Bone marrow (tissue), 2 donors: Measurements from ENCODE around the gene KLF18.
"Not testable (repeated sequence)": the region's sequence is repeated elsewhere in the genome, so short reads cannot be mapped to it uniquely, and the experiment has no call there.

Experiments
- DNase-seq, 2 donors: peaks; one replicate each; lab custom pipeline; 2025; lab: John Stamatoyannopoulos, UW

KLF18 gene

DNA sequence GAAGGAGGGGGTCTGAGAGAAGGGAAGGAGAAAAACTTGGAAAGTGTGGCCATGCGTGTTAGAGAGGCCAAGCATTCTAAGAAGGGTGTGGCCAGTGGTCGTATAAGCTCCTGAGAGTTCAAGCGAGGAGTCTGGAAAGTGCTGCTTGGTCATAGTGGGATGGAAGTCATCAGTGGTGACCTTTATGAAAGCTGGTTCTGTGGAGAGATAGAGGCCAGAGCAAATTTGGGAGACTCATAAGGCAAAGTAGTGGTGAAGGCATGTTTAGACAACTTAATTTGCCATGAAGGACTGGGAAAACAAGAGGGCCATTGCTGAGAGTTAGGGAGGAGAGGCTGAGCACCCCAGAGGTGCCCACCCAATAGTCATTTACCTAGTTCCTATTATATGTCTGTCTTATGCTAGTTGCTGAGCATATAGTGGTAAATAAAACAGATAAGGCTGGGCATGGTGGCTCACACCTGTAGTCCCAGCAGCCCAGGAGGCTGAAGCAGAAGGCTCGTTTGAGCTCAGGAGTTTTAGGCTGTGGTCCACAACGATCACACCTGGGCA lies 21.0 kb downstream of the KLF18 start:
- no peak for DNase-seq

DNA sequence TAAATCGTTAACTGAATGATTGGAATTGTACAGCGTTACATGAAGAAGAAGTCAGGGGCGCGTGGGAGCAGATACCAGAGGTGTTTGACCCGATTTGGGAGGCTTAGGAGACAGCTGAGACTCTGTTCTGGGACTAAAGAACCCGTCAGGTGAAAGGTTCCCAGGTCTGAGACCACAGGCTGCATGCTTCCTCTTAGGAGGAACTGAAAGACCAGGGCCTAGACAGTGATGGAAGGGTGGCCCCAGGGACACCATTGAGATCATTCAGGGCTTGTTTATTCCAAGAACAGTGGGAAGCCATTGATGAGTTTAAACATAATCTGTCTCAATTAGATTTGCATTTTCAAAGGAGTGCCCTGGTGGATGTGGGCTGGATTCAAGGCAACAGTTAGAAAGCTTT lies 21.9 kb downstream of the KLF18 start:
- no peak for DNase-seq

GRCh38 chr1:44118682-44119081 lies 22.7 kb downstream of the KLF18 start, which contains the start of gene KLF17:
Gene KLF17, plus strand, starts transcription at chr1:44118821. Its CDS starts 87 bp downstream, at chr1:44118908.
- DNase-seq: no peak

DNA sequence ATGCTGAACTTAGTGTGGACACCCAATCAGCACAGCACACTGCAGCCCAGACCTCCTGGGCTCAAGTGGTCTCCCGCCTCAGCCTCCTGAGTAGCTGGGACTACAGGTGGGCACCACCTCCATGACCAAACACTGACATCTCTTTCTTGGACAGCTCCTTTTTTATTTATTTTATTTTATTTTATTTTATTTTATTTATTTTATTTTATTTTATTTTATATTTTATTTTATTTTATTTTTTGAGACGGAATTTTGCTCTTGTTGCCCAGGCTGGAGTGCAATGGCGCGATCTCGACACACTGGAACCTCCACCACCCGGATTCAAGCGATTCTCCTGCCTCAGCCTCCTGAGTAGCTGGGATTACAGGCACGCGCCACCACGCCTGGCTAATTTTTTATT lies 24.2 kb downstream of the KLF18 start:
- DNase-seq: not testable (repeated sequence)

- no peak for DNase-seq
These were observed 27.3 kb downstream of the KLF18 start for GRCh38 chr1:44114098-44114497.

DNA sequence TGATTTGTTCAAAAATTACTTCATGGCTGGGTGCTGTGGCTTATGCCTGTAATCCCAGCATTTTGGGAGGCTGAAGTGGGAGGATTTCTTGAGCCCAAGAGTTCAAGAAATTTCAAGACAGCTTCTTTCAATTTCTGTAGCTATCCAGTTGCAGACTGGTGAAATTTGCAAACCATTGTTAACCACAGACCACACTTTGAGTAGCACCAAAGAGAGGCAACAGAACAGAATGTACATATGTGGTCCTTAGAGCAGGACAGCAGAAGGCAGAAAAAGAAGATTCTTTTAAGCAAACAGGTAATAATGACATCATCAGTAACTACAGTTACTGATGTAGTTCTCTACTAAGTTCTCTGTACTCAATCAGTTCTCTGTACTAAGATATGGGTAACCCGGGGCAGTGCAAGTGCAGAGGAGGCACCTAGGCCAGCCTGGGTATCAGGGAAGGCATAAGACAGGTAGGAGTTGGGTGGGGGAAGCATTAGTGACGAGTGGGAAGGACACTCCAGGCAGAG lies 28.3 kb downstream of the KLF18 start:
- no peak for DNase-seq

- DNase-seq: no peak
These were observed 28.9 kb downstream of the KLF18 start for GRCh38 chr1:44112486-44112885.

- DNase-seq: no peak
These were observed 29.6 kb downstream of the KLF18 start for GRCh38 chr1:44111861-44112260.

- no peak for DNase-seq
These were observed 30.5 kb downstream of the KLF18 start for GRCh38 chr1:44110916-44111315.

- no peak for DNase-seq
These were observed 32.5 kb downstream of the KLF18 start for GRCh38 chr1:44108971-44109370.

- DNase-seq: no peak
These were observed 33.2 kb downstream of the KLF18 start for GRCh38 chr1:44108241-44108640.

- DNase-seq: no peak
These were observed 35.6 kb downstream of the KLF18 start for GRCh38 chr1:44105810-44106209.

DNA sequence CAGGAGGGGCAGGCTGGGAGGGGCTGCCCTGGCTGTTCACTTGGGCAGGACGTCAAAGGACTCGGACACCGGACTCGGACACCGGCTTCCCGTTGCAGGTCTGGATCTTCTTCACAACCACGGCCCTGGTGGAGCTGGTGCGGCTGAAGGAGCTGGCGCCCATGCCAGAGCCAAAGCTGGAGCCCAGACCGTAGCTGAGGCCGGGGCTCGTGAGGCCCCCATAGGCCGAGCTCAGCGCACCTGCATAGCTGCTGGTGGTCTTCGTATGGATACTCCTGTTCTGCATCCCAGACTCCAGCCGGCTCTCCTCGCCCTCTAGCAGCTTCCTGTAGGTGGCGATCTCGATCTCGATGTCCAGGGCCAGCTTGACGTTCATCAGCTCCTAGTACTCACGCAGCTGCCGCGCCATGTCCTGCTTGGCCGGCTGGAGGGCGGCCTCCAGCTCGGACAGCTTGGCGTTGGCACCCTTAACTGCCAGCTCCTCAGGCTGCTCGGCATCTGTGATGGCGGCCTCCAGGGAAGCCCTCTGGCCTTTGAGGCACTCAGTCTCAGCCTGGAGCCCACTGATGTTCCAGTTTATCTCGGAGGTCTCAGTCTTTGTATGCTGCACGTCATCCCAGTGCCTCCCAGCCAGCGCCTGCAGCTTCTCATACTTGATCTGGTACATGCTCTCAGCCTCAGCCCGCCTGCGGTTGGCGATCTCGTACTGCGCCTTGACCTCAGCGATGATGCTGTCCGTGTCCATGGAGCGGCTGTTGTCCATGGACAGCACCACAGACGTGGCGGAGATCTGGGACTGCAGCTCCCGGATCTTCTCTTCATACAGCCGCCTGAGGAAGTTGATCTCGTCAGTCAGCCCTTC lies 37.9 kb downstream of the KLF18 start:
- no peak for DNase-seq

DNA sequence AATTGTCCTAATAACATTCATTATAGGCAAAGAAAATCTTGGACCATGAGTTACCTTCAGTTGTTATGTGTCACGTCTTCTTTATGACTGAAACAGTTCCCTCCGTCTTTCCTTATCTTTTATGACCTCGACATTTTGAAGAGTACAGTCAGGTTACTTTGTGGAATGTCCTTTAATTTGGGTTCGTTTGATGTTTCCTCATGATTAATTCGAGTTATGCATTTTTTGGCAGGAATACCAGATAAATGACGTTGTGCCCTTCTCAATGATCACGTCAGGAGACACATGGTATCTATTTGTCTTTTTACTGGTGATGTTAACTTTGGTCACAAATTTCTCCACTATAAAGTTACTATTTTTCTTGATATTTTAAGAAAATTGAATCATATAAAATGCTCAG lies 40.1 kb downstream of the KLF18 start:
- no peak for DNase-seq

GRCh38 chr1:44100183-44100868 lies 41.1 kb downstream of the KLF18 start:
- no peak for DNase-seq

GRCh38 chr1:44094047-44094446 lies 47.4 kb downstream of the KLF18 start:
- no peak for DNase-seq

DNA sequence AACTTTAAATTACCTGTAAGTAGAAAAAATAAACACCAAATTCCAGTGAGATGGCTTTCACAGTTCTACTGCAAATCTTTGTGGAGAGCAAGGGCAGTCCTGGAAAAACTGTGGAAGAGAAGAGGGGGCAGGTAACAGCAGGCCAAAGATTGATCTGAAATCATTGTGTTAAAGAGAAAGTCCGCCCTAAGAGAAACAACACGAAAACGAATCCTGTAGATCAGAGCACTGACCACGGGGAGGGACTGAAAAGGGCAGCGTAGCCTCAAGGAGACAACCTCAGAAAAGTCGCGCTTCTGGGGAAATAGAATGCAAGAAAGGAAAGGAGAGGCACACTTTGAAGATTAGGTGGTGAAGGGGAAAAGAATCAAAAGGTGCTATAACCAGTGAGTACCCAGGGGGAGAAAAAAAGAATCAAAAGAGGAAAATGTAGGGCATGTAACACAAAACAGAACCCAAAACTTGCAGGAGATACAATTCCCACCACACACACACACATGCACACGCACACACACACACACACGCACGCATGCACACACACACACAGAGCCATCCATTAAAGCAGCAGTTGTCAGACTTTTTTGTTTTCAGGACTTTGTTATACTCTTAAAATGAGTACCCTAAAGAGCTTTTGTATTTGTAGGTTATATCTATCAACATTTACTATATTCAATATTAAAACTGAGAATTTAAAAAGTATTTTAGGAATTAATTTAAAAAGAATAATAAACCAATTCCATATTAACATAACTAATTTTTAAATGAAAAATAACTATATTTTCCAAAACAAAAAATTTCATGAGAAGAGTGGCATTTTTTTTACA lies 50.8 kb downstream of the KLF18 start:
- DNase-seq: no peak

- DNase-seq: no peak
These were observed 51.9 kb downstream of the KLF18 start for GRCh38 chr1:44089371-44090048.
